GM18519 (cell line): ENCODE data around the gene MTA1.

ENCODE experiments used
- ATAC-seq: cut with Tn5 transposase; IDR thresholded peaks from one replicate; pipeline ENCODE4 v1.9.1; 2021; ENCODE audit warnings: mild to moderate bottlenecking, moderate library complexity; ENCODE audit not compliant: unreplicated experiment, low FRiP score

MTA1 gene

GRCh38 chr14:105455766-105456660 is 36.4 kb downstream of the MTA1 start:
- no peak for ATAC-seq

- no peak for ATAC-seq
Observed at GRCh38 chr14:105456736-105457617, 37.4 kb downstream of the MTA1 start.

- no peak for ATAC-seq
Observed at GRCh38 chr14:105458010-105458409, 38.4 kb downstream of the MTA1 start.

- ATAC-seq: no peak
Observed at GRCh38 chr14:105458571-105458970, 38.9 kb downstream of the MTA1 start.

- ATAC-seq: no peak
Observed at GRCh38 chr14:105460116-105460515, 40.5 kb downstream of the MTA1 start.

GRCh38 chr14:105460616-105461015 is 41.0 kb downstream of the MTA1 start:
- no peak for ATAC-seq

- no peak for ATAC-seq
Observed at GRCh38 chr14:105461903-105462302, 42.3 kb downstream of the MTA1 start.

GRCh38 chr14:105464501-105464900 is 44.9 kb downstream of the MTA1 start:
- ATAC-seq: no peak

GRCh38 chr14:105465209-105466031 is 45.8 kb downstream of the MTA1 start:
- no peak for ATAC-seq

- ATAC-seq: no peak
Observed at GRCh38 chr14:105466531-105467248, 47.1 kb downstream of the MTA1 start.

- no peak for ATAC-seq
Observed at GRCh38 chr14:105467249-105467941, 47.8 kb downstream of the MTA1 start.

- no peak for ATAC-seq
Observed at GRCh38 chr14:105467942-105468471, 48.4 kb downstream of the MTA1 start.

GRCh38 chr14:105468621-105469241 is 49.1 kb downstream of the MTA1 start:
- no peak for ATAC-seq

- no peak for ATAC-seq
Observed at GRCh38 chr14:105469456-105470349, 50.1 kb downstream of the MTA1 start.

GRCh38 chr14:105470350-105471296 is 51.0 kb downstream of the MTA1 start:
- ATAC-seq: no peak

- no peak for ATAC-seq
Observed at GRCh38 chr14:105471297-105471821, 51.7 kb downstream of the MTA1 start.
